Activated naive CD4-positive, alpha-beta T cell treated with anti-CD3 and anti-CD28 coated beads, Interleukin-2, amount 50 U/mL, for 24 hours (primary cell): ENCODE measurements around the gene KCNAB1.

ENCODE experiments used
- H3K27ac Mint-ChIP-seq: one replicate; pipeline ENCODE4 v1.8.0; 2021; ENCODE audit warnings: mild to moderate bottlenecking, mixed read lengths
- H3K27me3 Mint-ChIP-seq: one replicate; pipeline ENCODE4 v1.8.0; 2021; ENCODE audit warnings: mixed read lengths
- H3K36me3 Mint-ChIP-seq: one replicate; pipeline ENCODE4 v1.8.0; 2021; ENCODE audit warnings: mixed read lengths
- H3K4me1 Mint-ChIP-seq: one replicate; pipeline ENCODE4 v1.8.0; 2021; ENCODE audit warnings: mixed read lengths
- H3K4me3 Mint-ChIP-seq: one replicate; pipeline ENCODE4 v1.8.0; 2021; ENCODE audit warnings: mild to moderate bottlenecking, mixed read lengths
- H3K9me3 Mint-ChIP-seq: one replicate; pipeline ENCODE4 v1.8.0; 2021; ENCODE audit warnings: mixed read lengths

KCNAB1 gene

GRCh38 chr3:156323466-156323865 is 203.1 kb downstream of the KCNAB1 start:
- H3K9me3 Mint-ChIP-seq = no peaks in the 10 kb centered on the region
- H3K4me1 Mint-ChIP-seq = no peaks in the 10 kb centered on the region
- H3K4me3 Mint-ChIP-seq = no peak overlapping the region
- no peak overlapping the region for H3K27ac Mint-ChIP-seq
- H3K27me3 Mint-ChIP-seq = peaks cover 4% of the 10 kb centered on the region
- no peaks in the 10 kb centered on the region for H3K36me3 Mint-ChIP-seq

- Mint-ChIP-seq H3K4me3 (no peak overlapping the region), H3K9me3 (no peaks in the 10 kb centered on the region), H3K4me1 (no peaks in the 10 kb centered on the region), H3K27me3 (peaks cover 5% of the 10 kb centered on the region), H3K36me3 (no peaks in the 10 kb centered on the region), H3K27ac (no peak overlapping the region)
Measured at GRCh38 chr3:156330415-156330814, 210.0 kb downstream of the KCNAB1 start.

DNA sequence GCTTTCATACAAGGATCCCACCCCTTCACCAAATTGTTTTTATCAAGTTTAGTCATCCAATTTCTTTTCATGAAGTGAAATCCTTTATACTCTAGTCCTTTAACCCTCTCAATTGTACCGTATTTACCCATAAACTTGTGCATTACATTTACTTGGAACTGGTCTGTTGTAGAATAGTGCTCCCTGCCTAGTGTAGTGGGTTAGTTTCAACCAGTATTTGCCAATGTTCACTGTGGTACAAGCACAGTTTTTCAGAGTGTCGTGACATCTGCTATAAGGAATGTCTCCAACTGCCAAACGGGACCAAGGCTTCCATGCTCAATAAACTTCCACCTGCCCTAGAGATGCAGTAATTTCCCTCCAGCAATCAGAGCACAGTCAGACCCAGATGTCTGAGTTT is 211.9 kb downstream of the KCNAB1 start:
- H3K9me3 Mint-ChIP-seq = no peaks in the 10 kb centered on the region
- no peak overlapping the region for H3K4me3 Mint-ChIP-seq
- no peaks in the 10 kb centered on the region for H3K36me3 Mint-ChIP-seq

DNA sequence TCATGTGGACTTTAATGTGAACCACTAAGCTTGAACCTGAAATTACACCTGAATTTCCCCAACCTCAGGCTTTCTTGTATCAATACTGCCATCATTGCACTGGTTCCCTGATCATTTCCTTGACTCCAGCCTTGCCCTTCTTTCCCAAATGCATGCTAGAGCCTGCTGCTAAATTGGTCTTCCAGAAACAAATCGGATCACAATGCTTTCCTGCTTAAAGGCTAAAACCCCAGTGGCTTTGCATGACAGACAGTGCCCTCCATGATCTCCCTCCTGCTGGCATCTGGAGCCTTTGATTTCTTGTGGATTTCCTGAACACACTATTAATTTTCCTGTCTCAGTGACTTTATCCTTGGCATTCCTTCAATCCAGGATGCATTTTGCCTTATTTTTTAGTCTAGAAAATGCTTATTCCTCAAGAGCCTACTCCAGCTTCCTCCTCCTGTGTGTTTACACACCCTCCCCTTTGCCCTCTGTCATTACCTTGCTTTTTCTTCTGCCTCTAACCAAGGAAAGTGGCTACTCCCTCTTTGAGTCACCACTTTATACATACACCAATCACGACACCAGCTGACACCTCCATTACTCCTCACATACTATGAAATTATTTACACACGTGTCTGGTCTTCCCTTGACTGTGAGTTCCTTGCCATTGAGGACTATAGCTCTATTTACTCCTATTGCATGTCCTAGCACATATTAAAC is 214.6 kb downstream of the KCNAB1 start:
- Mint-ChIP-seq H3K36me3 (no peaks in the 10 kb centered on the region), H3K4me1 (no peaks in the 10 kb centered on the region), H3K27me3 (peaks cover 2% of the 10 kb centered on the region), H3K4me3 (no peak overlapping the region), H3K27ac (no peak overlapping the region), H3K9me3 (no peaks in the 10 kb centered on the region)

More for the DNA sequence above, 211.9 kb downstream of the KCNAB1 start:
- Mint-ChIP-seq H3K27me3 (peaks cover 2% of the 10 kb centered on the region), H3K4me1 (no peaks in the 10 kb centered on the region), H3K27ac (no peak overlapping the region)

- H3K27me3 Mint-ChIP-seq = peaks cover 8% of the 10 kb centered on the region
- no peak overlapping the region for H3K4me3 Mint-ChIP-seq
- H3K9me3 Mint-ChIP-seq = no peaks in the 10 kb centered on the region
- no peaks in the 10 kb centered on the region for H3K4me1 Mint-ChIP-seq
- H3K36me3 Mint-ChIP-seq = no peaks in the 10 kb centered on the region
- no peak overlapping the region for H3K27ac Mint-ChIP-seq
Measured at GRCh38 chr3:156339491-156339890, 219.1 kb downstream of the KCNAB1 start.

- H3K4me3 Mint-ChIP-seq = no peak overlapping the region
Measured at GRCh38 chr3:156341332-156341731, 221.0 kb downstream of the KCNAB1 start.

DNA sequence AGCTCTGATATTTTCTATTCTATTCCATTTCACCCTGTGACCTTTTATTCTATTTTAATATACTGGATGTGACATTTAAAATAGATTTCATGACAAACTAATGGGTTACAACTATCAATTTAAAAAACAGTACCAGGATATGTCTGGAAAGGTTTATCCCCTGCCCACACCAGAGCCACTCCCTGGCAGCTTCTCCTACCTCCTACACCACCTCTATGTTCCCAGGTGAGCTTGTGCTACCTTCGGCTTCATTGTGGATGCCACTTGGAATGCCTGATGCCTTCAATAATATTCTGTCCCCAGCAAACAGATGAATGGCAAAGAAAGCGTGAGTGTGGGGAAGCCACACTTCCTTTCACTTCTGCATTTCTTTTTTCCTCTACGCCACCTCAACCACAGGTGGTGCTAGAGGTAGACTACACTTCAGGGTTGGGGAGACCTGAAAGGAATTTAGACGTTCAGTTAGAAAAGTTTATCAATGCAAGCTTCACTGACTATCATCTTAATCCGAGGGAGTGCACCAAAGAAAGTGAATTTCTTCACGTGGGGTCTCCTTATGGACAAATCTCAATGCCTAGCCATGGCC is 221.5 kb downstream of the KCNAB1 start:
- Mint-ChIP-seq H3K9me3 (no peaks in the 10 kb centered on the region), H3K4me3 (no peak overlapping the region), H3K36me3 (no peaks in the 10 kb centered on the region), H3K27me3 (peaks cover 8% of the 10 kb centered on the region), H3K4me1 (no peaks in the 10 kb centered on the region), H3K27ac (no peak overlapping the region)

More at GRCh38 chr3:156341332-156341731, 221.0 kb downstream of the KCNAB1 start:
- peaks cover 8% of the 10 kb centered on the region for H3K27me3 Mint-ChIP-seq
- H3K9me3 Mint-ChIP-seq = no peaks in the 10 kb centered on the region
- no peak overlapping the region for H3K27ac Mint-ChIP-seq
- H3K36me3 Mint-ChIP-seq = no peaks in the 10 kb centered on the region
- H3K4me1 Mint-ChIP-seq = no peaks in the 10 kb centered on the region

DNA sequence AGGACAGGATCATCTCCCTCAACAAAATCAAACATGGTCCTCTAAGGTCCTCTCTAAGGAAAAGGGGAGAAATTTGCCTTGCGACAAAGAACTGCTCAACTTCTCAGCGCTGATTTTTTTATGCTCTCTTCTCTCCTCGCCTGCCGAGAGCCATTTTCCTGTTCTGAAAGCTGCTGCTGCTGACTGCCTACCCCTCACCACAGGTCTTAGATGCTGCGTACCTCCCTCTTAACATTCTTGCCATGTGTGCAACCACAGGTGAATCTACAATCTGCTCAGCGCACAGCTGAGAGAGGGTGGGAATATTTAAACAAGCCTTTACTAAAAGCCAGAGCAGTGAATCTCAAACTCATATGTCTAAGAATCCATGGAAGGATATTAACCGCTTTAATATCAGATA is 223.8 kb downstream of the KCNAB1 start:
- Mint-ChIP-seq H3K36me3 (no peaks in the 10 kb centered on the region), H3K4me3 (no peak overlapping the region), H3K9me3 (no peaks in the 10 kb centered on the region), H3K27me3 (peaks cover 8% of the 10 kb centered on the region), H3K27ac (no peak overlapping the region), H3K4me1 (no peaks in the 10 kb centered on the region)

GRCh38 chr3:156349111-156349510 is 228.7 kb downstream of the KCNAB1 start:
- no peak overlapping the region for H3K27ac Mint-ChIP-seq
- H3K4me3 Mint-ChIP-seq = no peak overlapping the region
- H3K36me3 Mint-ChIP-seq = no peaks in the 10 kb centered on the region
- no peaks in the 10 kb centered on the region for H3K9me3 Mint-ChIP-seq
- no peaks in the 10 kb centered on the region for H3K4me1 Mint-ChIP-seq
- H3K27me3 Mint-ChIP-seq = peaks cover 2% of the 10 kb centered on the region

DNA sequence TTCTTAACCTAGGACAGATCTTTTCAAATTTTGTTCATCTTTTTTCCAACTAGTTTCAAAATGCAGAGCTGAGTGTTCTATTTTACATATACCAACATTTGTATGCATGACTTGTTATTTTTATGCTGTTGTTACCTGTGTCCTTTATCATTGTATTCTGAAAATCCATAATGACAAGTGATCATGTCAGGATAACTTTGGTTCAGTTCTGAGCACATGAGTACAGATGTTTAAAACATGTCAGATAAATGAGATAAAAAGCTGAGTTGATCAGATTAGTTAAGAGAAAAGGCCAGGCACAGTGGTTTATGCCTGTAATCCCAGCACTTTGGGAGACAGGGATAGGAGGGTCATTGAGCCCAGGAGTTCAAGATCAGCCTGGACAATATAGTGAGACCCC is 229.6 kb downstream of the KCNAB1 start:
- Mint-ChIP-seq H3K36me3 (no peaks in the 10 kb centered on the region), H3K4me1 (no peaks in the 10 kb centered on the region), H3K27ac (no peak overlapping the region)

DNA sequence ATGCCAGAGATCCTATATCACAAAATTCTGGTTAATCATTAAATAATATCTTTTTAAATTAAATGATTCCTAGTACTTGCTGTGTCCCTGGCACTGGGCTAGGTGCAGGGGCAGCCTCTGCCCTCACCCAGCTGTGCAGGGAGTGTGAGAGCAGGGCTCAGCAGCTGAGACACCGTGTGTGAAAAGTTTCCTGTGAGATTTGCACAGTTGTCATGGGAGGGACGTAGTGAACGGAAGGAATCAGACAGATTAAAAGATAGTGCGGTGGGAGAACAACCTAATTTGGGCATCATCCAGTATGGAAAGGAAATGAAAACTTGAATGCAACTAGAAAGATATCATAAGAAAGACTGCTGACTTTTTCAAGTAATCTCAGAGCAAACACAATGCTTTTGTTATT is 230.4 kb downstream of the KCNAB1 start:
- Mint-ChIP-seq H3K27ac (no peak overlapping the region), H3K4me3 (no peak overlapping the region), H3K36me3 (no peaks in the 10 kb centered on the region), H3K27me3 (peaks cover 2% of the 10 kb centered on the region), H3K9me3 (no peaks in the 10 kb centered on the region), H3K4me1 (no peaks in the 10 kb centered on the region)

More for the DNA sequence above, 229.6 kb downstream of the KCNAB1 start:
- Mint-ChIP-seq H3K27me3 (peaks cover 2% of the 10 kb centered on the region), H3K4me3 (no peak overlapping the region), H3K9me3 (no peaks in the 10 kb centered on the region)

- H3K9me3 Mint-ChIP-seq = no peaks in the 10 kb centered on the region
- no peak overlapping the region for H3K4me3 Mint-ChIP-seq
- H3K4me1 Mint-ChIP-seq = no peaks in the 10 kb centered on the region
- H3K36me3 Mint-ChIP-seq = no peaks in the 10 kb centered on the region
- H3K27me3 Mint-ChIP-seq = peaks cover 2% of the 10 kb centered on the region
- H3K27ac Mint-ChIP-seq = no peak overlapping the region
Measured at GRCh38 chr3:156351783-156352182, 231.4 kb downstream of the KCNAB1 start.

GRCh38 chr3:156352728-156353127 is 232.3 kb downstream of the KCNAB1 start:
- Mint-ChIP-seq H3K4me1 (no peaks in the 10 kb centered on the region), H3K4me3 (no peak overlapping the region), H3K27ac (no peak overlapping the region), H3K9me3 (no peaks in the 10 kb centered on the region), H3K36me3 (no peaks in the 10 kb centered on the region), H3K27me3 (peaks cover 2% of the 10 kb centered on the region)

DNA sequence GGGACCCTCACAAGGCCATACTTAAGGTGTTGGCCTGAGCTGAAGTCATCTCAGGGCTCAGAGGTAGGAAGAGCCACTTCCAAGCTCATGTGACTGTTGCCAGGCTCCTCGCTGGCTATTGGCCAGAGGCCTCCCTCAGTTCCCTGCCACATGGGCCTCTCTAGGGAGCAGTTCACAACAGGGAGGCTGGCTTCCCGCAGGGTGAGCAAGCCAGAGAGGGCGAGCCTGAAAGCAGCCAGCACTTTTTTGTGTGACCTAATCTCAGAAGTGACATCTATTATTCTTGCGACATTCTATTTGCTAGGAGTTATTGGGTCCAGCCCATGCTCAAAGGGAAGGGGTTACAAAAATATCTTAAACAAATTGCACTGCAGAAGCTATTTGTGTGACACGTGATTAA is 233.2 kb downstream of the KCNAB1 start:
- no peak overlapping the region for H3K4me3 Mint-ChIP-seq

GRCh38 chr3:156356537-156357363 is 236.4 kb downstream of the KCNAB1 start:
- no peaks in the 10 kb centered on the region for H3K9me3 Mint-ChIP-seq
- H3K27ac Mint-ChIP-seq = no peak overlapping the region
- H3K36me3 Mint-ChIP-seq = no peaks in the 10 kb centered on the region
- H3K27me3 Mint-ChIP-seq = peaks cover 12% of the 10 kb centered on the region
- no peak overlapping the region for H3K4me3 Mint-ChIP-seq
- H3K4me1 Mint-ChIP-seq = no peaks in the 10 kb centered on the region

More for the DNA sequence above, 233.2 kb downstream of the KCNAB1 start:
- H3K4me1 Mint-ChIP-seq = no peaks in the 10 kb centered on the region
- H3K9me3 Mint-ChIP-seq = no peaks in the 10 kb centered on the region
- no peak overlapping the region for H3K27ac Mint-ChIP-seq
- H3K36me3 Mint-ChIP-seq = no peaks in the 10 kb centered on the region
- H3K27me3 Mint-ChIP-seq = peaks cover 3% of the 10 kb centered on the region

- H3K27ac Mint-ChIP-seq = no peak overlapping the region
- no peaks in the 10 kb centered on the region for H3K9me3 Mint-ChIP-seq
- no peaks in the 10 kb centered on the region for H3K4me1 Mint-ChIP-seq
- H3K4me3 Mint-ChIP-seq = no peak overlapping the region
- no peaks in the 10 kb centered on the region for H3K36me3 Mint-ChIP-seq
- peaks cover 12% of the 10 kb centered on the region for H3K27me3 Mint-ChIP-seq
Measured at GRCh38 chr3:156358232-156358631, 237.9 kb downstream of the KCNAB1 start.
